ENCODE data around the gene NPY5R.

GRCh38 chr4:163393471-163393870 is 49.8 kb downstream of the NPY5R start:
- TF ChIP-seq CTCF (IDR thresholded peaks at IDR 0.05): no peak
- TF ChIP-seq SIN3A (IDR thresholded peaks at IDR 0.05; ENCODE audit: borderline replicate concordance, insufficient read depth, low read depth, low read length): no peak
- TF ChIP-seq POLR2AphosphoS5 (IDR thresholded peaks at IDR 0.05; ENCODE audit: low read depth, low read length): no peak
- no peak for TF ChIP-seq REST (IDR thresholded peaks at IDR 0.05; ENCODE audit: insufficient read depth in 1 of 2, low read depth in 2 of 2, low read length in 1 of 2)

All from Panc1 (cell line).